K562 (cell line): Measurements from ENCODE around the gene ADAMTSL2. TPM values are rescaled to one million over a fixed set of nuclear protein-coding genes. Genes with fewer than 3 reads are reported as not detected.

ENCODE experiments used
- ATAC-seq: fragments of 200-7000 bp; cut with Tn5 transposase; 3 replicates; pipeline ENCODE4 v1.9.1; 2020; ENCODE audit warnings: moderate library complexity
- BruUV-seq: library from RNA; stranded (reverse); fragments of 400-500 nt; replicated peaks from 2 replicates; lab custom pipeline; 2021; lab: Mats Ljungman, UMichigan
- CTCF ChIA-PET: fragments of 300-600 bp; formaldehyde crosslinking; extraction: SDS; loops from one replicate; lab custom pipeline; 2021; ENCODE audit warnings: low intra/inter-chr PET ratio; lab: Yijun Ruan, JAX
- POLR2A ChIA-PET: fragments of 300-600, 350-650 bp; sonication (Branson Sonifier 250); formaldehyde crosslinking; extraction: SDS; loops from one replicate; lab custom pipeline; 2021; ENCODE audit warnings: antibody characterized with exemption, inconsistent platforms; lab: Yijun Ruan, JAX
- DNase-seq, 4 experiments: peaks; one replicate each; pipeline versions ENCODE4 v3.0.0 to v3.0.0-alpha.2; 2011 to 2018; ENCODE audit warnings: low spot score in 3 of 4, mixed read lengths in 3 of 4; ENCODE audit errors: extremely low read depth in 1 of 4
- FAIRE-seq: peaks from 2 replicates; lab custom pipeline; 2011; peaks lifted over from hg19 to GRCh38; lab: Jason Lieb, UNC
- H2AFZ ChIP-seq: 2 replicates; pipeline ENCODE4 v1.6.0; 2011; ENCODE audit warnings: low read depth, low read length, control low read depth, inconsistent platforms
- H3K27ac ChIP-seq: fragments of 200-600 bp; 3 replicates; pipeline ENCODE4 v1.8.0; 2011; ENCODE audit warnings: low read depth, mild to moderate bottlenecking, control low read depth, inconsistent platforms, low read length, moderate library complexity, mixed read lengths; ENCODE audit errors: extremely low read depth
- H3K27me3 ChIP-seq, 2 experiments: fragments of 300-600 bp in 1 of 2; 2 replicates in 1 of 2; 3 replicates in 1 of 2; pipeline versions ENCODE4 v1.6.0 to v1.8.0; 2011; ENCODE audit warnings: inconsistent platforms in 2 of 2, low read length in 2 of 2, mild to moderate bottlenecking in 1 of 2, mixed read lengths in 1 of 2, moderate library complexity in 1 of 2; ENCODE audit not compliant: control insufficient read depth in 2 of 2, insufficient read depth in 2 of 2
- H3K36me3 ChIP-seq: fragments of 300-600 bp; 3 replicates; pipeline ENCODE4 v1.8.0; 2011; ENCODE audit warnings: mild to moderate bottlenecking, low read length, inconsistent platforms; ENCODE audit not compliant: control insufficient read depth, insufficient read depth
- H3K4me1 ChIP-seq, 2 experiments: fragments of 200-600 bp in 1 of 2; replicated peaks in 1 of 2; 2 replicates in 1 of 2; 3 replicates in 1 of 2; pipeline versions ENCODE4 v1.5.1 to v1.8.0; 2011; ENCODE audit warnings: inconsistent platforms in 2 of 2, low read length in 2 of 2, mild to moderate bottlenecking in 1 of 2, mixed read lengths in 1 of 2, moderate library complexity in 1 of 2; ENCODE audit not compliant: control insufficient read depth in 2 of 2, insufficient read depth in 2 of 2
- H3K4me2 ChIP-seq: 2 replicates; pipeline ENCODE4 v1.6.1; 2011; ENCODE audit warnings: low read length, control low read depth, inconsistent platforms, mixed read lengths; ENCODE audit not compliant: insufficient read depth
- H3K4me3 ChIP-seq: fragments of 200-600 bp; sonication (generic), shearing (Covaris generic); 2 replicates; pipeline ENCODE4 v1.5.1; 2016; ENCODE audit warnings: control low read depth, inconsistent platforms
- H3K79me2 ChIP-seq: fragments of 200-600 bp; 3 replicates; pipeline ENCODE4 v1.8.0; 2011; ENCODE audit warnings: low read length, inconsistent platforms; ENCODE audit not compliant: control insufficient read depth, insufficient read depth
- H3K9ac ChIP-seq, 2 experiments: 2 replicates each; pipeline versions ENCODE4 v1.6.0 to v1.6.1; 2011; ENCODE audit warnings: low read depth in 2 of 2, low read length in 2 of 2, control low read depth in 1 of 2, inconsistent platforms in 1 of 2, mild to moderate bottlenecking in 1 of 2, mixed read lengths in 1 of 2; ENCODE audit not compliant: insufficient read depth in 1 of 2
- H3K9me1 ChIP-seq: one replicate; pipeline ENCODE4 v1.6.0; 2011; ENCODE audit warnings: inconsistent platforms, mild to moderate bottlenecking, low read length, moderate library complexity; ENCODE audit not compliant: control insufficient read depth, insufficient read depth
- H3K9me3 ChIP-seq: replicated peaks from 2 replicates; pipeline ENCODE4 v1.5.1; 2011; ENCODE audit warnings: low read depth, low read length, inconsistent platforms; ENCODE audit not compliant: control insufficient read depth, insufficient read depth
- H4K20me1 ChIP-seq: replicated peaks from 2 replicates; pipeline ENCODE4 v1.6.1; 2011; ENCODE audit warnings: low read length, inconsistent platforms, mixed read lengths; ENCODE audit not compliant: control insufficient read depth, insufficient read depth
- BCL6 ChIP-seq: fragments of 250-450 bp; sonication (Bioruptor Pico); IDR thresholded peaks from 2 replicates; pipeline ENCODE4 v1.4.0; 2020
- MYC ChIP-seq, 2 experiments: fragments of 250-450 bp in 1 of 2; sonication (Bioruptor Pico) in 1 of 2; IDR thresholded peaks; 2 replicates each; pipeline versions ENCODE4 v1.5.1 to v1.6.1; 2012 to 2021; ENCODE audit warnings: low read depth in 2 of 2, borderline replicate concordance in 1 of 2, improper control_type of control experiment in 1 of 2, low read length in 1 of 2, mild to moderate bottlenecking in 1 of 2, moderate library complexity in 1 of 2
- NFE2 ChIP-seq: IDR thresholded peaks from 2 replicates; pipeline ENCODE4 v1.6.1; 2014; ENCODE audit warnings: antibody characterized with exemption, low read depth
- PRMT5 ChIP-seq: sonication (generic); formaldehyde crosslinking; IDR thresholded peaks from 2 replicates; pipeline ENCODE4 v1.5.0; 2020; ENCODE audit warnings: missing genetic modification reagents
- PTRF ChIP-seq: fragments of 450-650 bp; IDR thresholded peaks from 2 replicates; pipeline ENCODE4 v1.6.1; 2016; ENCODE audit warnings: mild to moderate bottlenecking, missing genetic modification characterization, missing compliant biosample characterization
- SAFB ChIP-seq: fragments of 200-400 bp; formaldehyde crosslinking; IDR thresholded peaks from 2 replicates; pipeline ENCODE4 v1.6.1; 2017; ENCODE audit warnings: low read depth, low read length, borderline replicate concordance
- SMAD1 ChIP-seq: fragments of 150-350 bp; IDR thresholded peaks from 2 replicates; pipeline ENCODE4 v1.6.1; 2014; ENCODE audit warnings: low read length, low read depth; ENCODE audit not compliant: partially characterized antibody
- SREBF2 ChIP-seq: sonication (generic); formaldehyde crosslinking; IDR thresholded peaks from 2 replicates; pipeline ENCODE4 v1.4.0; 2020; ENCODE audit warnings: mild to moderate bottlenecking, missing genetic modification reagents
- ZNF12 ChIP-seq: sonication (generic); formaldehyde crosslinking; IDR thresholded peaks from 2 replicates; pipeline ENCODE4 v1.4.0; 2020; ENCODE audit warnings: mild to moderate bottlenecking, missing genetic modification reagents
- WGBS: fragments of 100-300 bp; shearing (Covaris generic); methylation state at CpG from one replicate; pipeline ENCODE4 v1.1.6; 2016; ENCODE audit warnings: low coverage, mixed read lengths; ENCODE audit not compliant: insufficient coverage; ENCODE audit errors: missing lambda C conversion rate; 5-methylcytosine and 5-hydroxymethylcytosine counted together
- in situ Hi-C: fragments of 300-500 bp; cut with MboI; formaldehyde crosslinking; loops from 4 replicates; pipeline ENCODE4 v1.15.0; 2018; ENCODE audit warnings: inconsistent platforms, mixed read lengths
- intact Hi-C: fragments of 100-400 bp; cut with micrococcal nuclease; formaldehyde crosslinking; loops from 2 replicates; pipeline ENCODE4 v1.14.2; 2022
- polyA plus RNA-seq, 8 experiments: library from polyadenylated mRNA; depleted of rRNA in 4 of 8; stranded (reverse) in 5 of 8; unstranded in 3 of 8; fragments of >200 nt; fragmentation: Nextera tagmentation in 2 of 8; fragmentation: Illumina TruSeq in 1 of 8; extraction: Ambion mirVana in 2 of 8; extraction: Trizol in 1 of 8; gene quantifications; 2 replicates each; pipeline versions ENCODE4 v1.2.1 to v1.2.3, GENCODE V29; 2011 to 2014; ENCODE audit warnings: inconsistent platforms in 1 of 8, missing spikeins in 1 of 8
- total RNA-seq, 7 experiments: library from RNA; depleted of rRNA in 6 of 7; stranded (reverse); fragments of >200 nt in 6 of 7; fragmentation: Illumina TruSeq in 2 of 7; extraction: Trizol in 2 of 7; gene quantifications; 2 replicates each; pipeline versions ENCODE4 v1.2.1 to v1.2.3, GENCODE V29; 2011 to 2021; ENCODE audit warnings: low replicate concordance in 1 of 7
- TF ChIP-seq, protein P1 (sequence below): fragments of 150-350 bp; IDR thresholded peaks from 2 replicates; pipeline ENCODE4 v1.6.1; 2014; ENCODE audit warnings: low read depth, mild to moderate bottlenecking, low read length, borderline replicate concordance
- TF ChIP-seq, protein P2 (sequence below): sonication (generic); formaldehyde crosslinking; IDR thresholded peaks from 2 replicates; pipeline ENCODE4 v1.8.0; 2022; ENCODE audit warnings: missing genetic modification reagents, mild to moderate bottlenecking, moderate library complexity, borderline replicate concordance
- TF ChIP-seq, protein P3 (sequence below): fragments of 250-450 bp; sonication (Bioruptor Pico); IDR thresholded peaks from 2 replicates; pipeline ENCODE4 v1.4.0; 2020; ENCODE audit warnings: mild to moderate bottlenecking, moderate library complexity

ADAMTSL2 gene
- total and polyA plus RNA-seq, 9 of the 15 experiments (the other 6 are each of a cell fraction or from before 2014, with no cell fraction given), result 0.04 TPM; not detected in 8

DNA sequence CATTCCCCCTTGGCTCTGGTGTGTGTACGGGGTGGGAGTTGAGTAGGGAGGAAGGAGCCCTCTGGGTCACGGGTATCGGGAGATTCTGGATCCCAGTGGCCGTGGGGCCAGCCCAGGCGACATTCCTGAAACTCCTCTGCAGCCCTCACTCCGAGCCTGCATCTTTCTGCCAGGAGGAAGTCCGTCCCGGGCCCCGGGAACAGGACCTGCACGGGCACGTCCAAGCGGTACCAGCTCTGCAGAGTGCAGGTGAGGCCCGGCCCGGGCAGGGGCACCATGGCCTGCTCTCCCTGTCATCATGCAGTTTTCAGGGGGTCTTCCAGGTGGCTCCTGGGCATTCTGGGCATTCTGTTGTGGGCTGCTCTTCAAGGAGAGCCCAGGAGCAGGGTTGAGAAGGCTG is 3.7 kb downstream of the ADAMTSL2 start:
- no TSS peak for BruUV-seq
- 0% methylated on average over 14 of the region's 14 CpGs for WGBS
- ATAC-seq, result no peak

More for the DNA sequence above, 3.7 kb downstream of the ADAMTSL2 start:
- peaks cover 42 to 91% of the 10 kb centered on the region in 2 experiments for H3K27me3 ChIP-seq
- no peak overlapping the region for H3K4me2 ChIP-seq
- no peak overlapping the region for H3K9ac ChIP-seq
- H3K4me3 ChIP-seq, result no peak overlapping the region
- CTCF ChIA-PET, result no interaction called here
- TF ChIP-seq PRMT5 (no peak), SMAD1 (no peak), NFE2 (no peak), PTRF (tag) (no peak), SAFB (no peak), MYC (IDR thresholded peaks at IDR 0.05; ENCODE audit: low read depth, low read length) (no peak), MYC (CRISPR knock-in tag; IDR thresholded peaks at IDR 0.05; ENCODE audit: borderline replicate concordance, low read depth) (no peak), BCL6 (CRISPR knock-in tag) (no peak), SREBF2 (CRISPR knock-in tag) (no peak), ZNF12 (CRISPR knock-in tag) (no peak)
- TF ChIP-seq, protein P1, sequence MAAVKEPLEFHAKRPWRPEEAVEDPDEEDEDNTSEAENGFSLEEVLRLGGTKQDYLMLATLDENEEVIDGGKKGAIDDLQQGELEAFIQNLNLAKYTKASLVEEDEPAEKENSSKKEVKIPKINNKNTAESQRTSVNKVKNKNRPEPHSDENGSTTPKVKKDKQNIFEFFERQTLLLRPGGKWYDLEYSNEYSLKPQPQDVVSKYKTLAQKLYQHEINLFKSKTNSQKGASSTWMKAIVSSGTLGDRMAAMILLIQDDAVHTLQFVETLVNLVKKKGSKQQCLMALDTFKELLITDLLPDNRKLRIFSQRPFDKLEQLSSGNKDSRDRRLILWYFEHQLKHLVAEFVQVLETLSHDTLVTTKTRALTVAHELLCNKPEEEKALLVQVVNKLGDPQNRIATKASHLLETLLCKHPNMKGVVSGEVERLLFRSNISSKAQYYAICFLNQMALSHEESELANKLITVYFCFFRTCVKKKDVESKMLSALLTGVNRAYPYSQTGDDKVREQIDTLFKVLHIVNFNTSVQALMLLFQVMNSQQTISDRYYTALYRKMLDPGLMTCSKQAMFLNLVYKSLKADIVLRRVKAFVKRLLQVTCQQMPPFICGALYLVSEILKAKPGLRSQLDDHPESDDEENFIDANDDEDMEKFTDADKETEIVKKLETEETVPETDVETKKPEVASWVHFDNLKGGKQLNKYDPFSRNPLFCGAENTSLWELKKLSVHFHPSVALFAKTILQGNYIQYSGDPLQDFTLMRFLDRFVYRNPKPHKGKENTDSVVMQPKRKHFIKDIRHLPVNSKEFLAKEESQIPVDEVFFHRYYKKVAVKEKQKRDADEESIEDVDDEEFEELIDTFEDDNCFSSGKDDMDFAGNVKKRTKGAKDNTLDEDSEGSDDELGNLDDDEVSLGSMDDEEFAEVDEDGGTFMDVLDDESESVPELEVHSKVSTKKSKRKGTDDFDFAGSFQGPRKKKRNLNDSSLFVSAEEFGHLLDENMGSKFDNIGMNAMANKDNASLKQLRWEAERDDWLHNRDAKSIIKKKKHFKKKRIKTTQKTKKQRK, result no peak
- TF ChIP-seq, protein P2, sequence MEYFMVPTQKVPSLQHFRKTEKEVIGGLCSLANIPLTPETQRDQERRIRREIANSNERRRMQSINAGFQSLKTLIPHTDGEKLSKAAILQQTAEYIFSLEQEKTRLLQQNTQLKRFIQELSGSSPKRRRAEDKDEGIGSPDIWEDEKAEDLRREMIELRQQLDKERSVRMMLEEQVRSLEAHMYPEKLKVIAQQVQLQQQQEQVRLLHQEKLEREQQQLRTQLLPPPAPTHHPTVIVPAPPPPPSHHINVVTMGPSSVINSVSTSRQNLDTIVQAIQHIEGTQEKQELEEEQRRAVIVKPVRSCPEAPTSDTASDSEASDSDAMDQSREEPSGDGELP (CRISPR knock-in tag), result no peak
- TF ChIP-seq, protein P3, sequence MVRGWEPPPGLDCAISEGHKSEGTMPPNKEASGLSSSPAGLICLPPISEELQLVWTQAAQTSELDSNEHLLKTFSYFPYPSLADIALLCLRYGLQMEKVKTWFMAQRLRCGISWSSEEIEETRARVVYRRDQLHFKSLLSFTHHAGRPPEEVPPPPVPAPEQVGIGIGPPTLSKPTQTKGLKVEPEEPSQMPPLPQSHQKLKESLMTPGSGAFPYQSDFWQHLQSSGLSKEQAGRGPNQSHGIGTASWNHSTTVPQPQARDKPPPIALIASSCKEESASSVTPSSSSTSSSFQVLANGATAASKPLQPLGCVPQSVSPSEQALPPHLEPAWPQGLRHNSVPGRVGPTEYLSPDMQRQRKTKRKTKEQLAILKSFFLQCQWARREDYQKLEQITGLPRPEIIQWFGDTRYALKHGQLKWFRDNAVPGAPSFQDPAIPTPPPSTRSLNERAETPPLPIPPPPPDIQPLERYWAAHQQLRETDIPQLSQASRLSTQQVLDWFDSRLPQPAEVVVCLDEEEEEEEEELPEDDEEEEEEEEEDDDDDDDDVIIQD (CRISPR knock-in tag), result no peak
- H3K36me3 ChIP-seq, result no peaks in the 10 kb centered on the region
- peaks cover 0 to 38% of the 10 kb centered on the region in 2 experiments; a peak in 3 of 5 replicates for H3K4me1 ChIP-seq
- POLR2A ChIA-PET, result interaction anchor here (0.6 kb wide), 1 partner anchor 183 kb away, joined by 3 read pairs; no protein-coding TSS in a partner anchor
- H3K9me3 ChIP-seq, result no peaks in the 10 kb centered on the region
- intact Hi-C loops (no loop called here), in situ Hi-C loops (loop anchor here (5.0 kb wide), 1 partner anchor 194 kb away; no protein-coding TSS in a partner anchor)
- DNase-seq, result no peak
- no peak overlapping the region for H2AFZ ChIP-seq
- no peaks in the 10 kb centered on the region for H3K79me2 ChIP-seq
- H3K27ac ChIP-seq, result no peak overlapping the region
- no peaks in the 10 kb centered on the region for H3K9me1 ChIP-seq
- peaks cover 25% of the 10 kb centered on the region for H4K20me1 ChIP-seq
- FAIRE-seq, result no peak
